ENCODE results near the gene CCBE1. TPM values are rescaled to one million over a fixed set of nuclear protein-coding genes. Genes with fewer than 3 reads are reported as not detected.

Gene CCBE1
- total and polyA plus RNA-seq, 2 of the 4 experiments (the other 2 are of a cell fraction), result 64.8 to 148 TPM

DNA sequence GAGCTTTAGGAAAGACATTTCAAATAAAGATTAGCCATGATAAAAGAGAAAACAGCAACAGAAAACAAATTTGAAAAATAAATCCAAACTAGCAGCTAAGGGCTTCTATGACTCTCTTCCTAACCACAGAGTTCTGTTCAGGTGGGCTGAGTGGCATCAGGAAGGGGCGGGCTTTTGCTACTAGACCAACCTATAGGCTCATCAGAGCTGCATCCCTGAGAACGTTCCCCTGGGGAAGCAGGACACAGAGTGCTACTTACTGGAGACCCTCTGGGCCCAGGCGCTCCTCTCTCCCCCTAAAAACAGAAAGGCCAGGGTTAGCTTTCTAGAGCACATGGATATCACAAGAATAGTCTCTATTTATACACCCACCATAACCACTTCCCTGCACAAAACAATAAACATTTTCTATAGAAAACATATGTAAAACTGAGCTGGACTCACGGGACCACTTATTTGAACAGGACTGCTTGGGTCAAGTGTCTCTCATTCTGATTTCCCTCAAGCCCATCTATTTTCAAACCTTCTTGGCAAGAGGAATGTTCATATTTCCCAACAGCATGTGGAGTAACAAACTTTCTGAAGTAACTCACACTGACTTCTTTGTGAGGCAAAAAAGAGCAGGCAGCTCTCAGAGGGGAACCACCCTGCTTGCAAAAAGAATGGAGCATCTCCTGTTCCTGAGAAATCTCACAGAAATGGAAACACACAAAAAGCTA, 259.2 kb downstream of the CCBE1 start:
- H2AK9ac ChIP-seq (replicated peaks; ENCODE audit: low read depth, low read length, poor library complexity), result no peak overlapping the region
- no peak overlapping the region for H4K5ac ChIP-seq (ENCODE audit: low read depth, low read length)
- intact Hi-C loops (cut with micrococcal nuclease), result no loop called here
- no peak overlapping the region for H4K91ac ChIP-seq (ENCODE audit: insufficient read depth, low read depth, low read length)
- no peak overlapping the region for H3K4me2 ChIP-seq (ENCODE audit: low read depth, low read length)
- H2BK20ac ChIP-seq (ENCODE audit: low read depth, low read length), result no peak overlapping the region
- no peaks in the 10 kb centered on the region; the same call in 1 of the 2 replicates for H3K9me1 ChIP-seq (ENCODE audit: insufficient read depth, low read length)
- no peaks in the 10 kb centered on the region for H3K4me1 ChIP-seq (ENCODE audit: control insufficient read depth, insufficient read depth, low read length)
- H3K14ac ChIP-seq (replicated peaks; ENCODE audit: low read depth, low read length), result no peak overlapping the region
- H3K27ac ChIP-seq (ENCODE audit: insufficient read depth, low read length), result no peak overlapping the region
- H3K9me3 ChIP-seq (ENCODE audit: control insufficient read depth, insufficient read depth, low read length), result no peaks in the 10 kb centered on the region
- in situ Hi-C loops (cut with MboI; ENCODE audit: low sequenced_read_pairs), result no loop called here
- H3K79me1 ChIP-seq (ENCODE audit: low read depth in 1 of 2, low read length in 2 of 2), result no peaks in the 10 kb centered on the region
- H2BK15ac ChIP-seq (ENCODE audit: low read depth, low read length), result no peak overlapping the region
- no peak overlapping the region for H3K56ac ChIP-seq (ENCODE audit: extremely low read depth, insufficient read depth, low read length)
- DNase-seq (no peak), ATAC-seq (ENCODE audit: low read depth) (no peak)
- TF ChIP-seq FOS (IDR thresholded peaks at IDR 0.05; ENCODE audit: low read depth, low read length), result no peak
- no peak for TF ChIP-seq MAZ (IDR thresholded peaks at IDR 0.05; ENCODE audit: borderline replicate concordance, low read depth, low read length)
- TF ChIP-seq POLR2A (IDR thresholded peaks at IDR 0.05; ENCODE audit: low read depth, low read length), result no peak
- TF ChIP-seq NFE2L2 (IDR thresholded peaks at IDR 0.05; ENCODE audit: low read depth, low read length), result no peak
- TF ChIP-seq RAD21 (IDR thresholded peaks at IDR 0.05; ENCODE audit: low read length), result no peak
- TF ChIP-seq SMC3 (IDR thresholded peaks at IDR 0.05; ENCODE audit: low read depth, low read length), result no peak
- TF ChIP-seq ELK1 (IDR thresholded peaks at IDR 0.05; ENCODE audit: borderline replicate concordance, low read depth, low read length), result no peak
- TF ChIP-seq, protein P1, sequence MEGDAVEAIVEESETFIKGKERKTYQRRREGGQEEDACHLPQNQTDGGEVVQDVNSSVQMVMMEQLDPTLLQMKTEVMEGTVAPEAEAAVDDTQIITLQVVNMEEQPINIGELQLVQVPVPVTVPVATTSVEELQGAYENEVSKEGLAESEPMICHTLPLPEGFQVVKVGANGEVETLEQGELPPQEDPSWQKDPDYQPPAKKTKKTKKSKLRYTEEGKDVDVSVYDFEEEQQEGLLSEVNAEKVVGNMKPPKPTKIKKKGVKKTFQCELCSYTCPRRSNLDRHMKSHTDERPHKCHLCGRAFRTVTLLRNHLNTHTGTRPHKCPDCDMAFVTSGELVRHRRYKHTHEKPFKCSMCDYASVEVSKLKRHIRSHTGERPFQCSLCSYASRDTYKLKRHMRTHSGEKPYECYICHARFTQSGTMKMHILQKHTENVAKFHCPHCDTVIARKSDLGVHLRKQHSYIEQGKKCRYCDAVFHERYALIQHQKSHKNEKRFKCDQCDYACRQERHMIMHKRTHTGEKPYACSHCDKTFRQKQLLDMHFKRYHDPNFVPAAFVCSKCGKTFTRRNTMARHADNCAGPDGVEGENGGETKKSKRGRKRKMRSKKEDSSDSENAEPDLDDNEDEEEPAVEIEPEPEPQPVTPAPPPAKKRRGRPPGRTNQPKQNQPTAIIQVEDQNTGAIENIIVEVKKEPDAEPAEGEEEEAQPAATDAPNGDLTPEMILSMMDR (conservative IDR thresholded peaks at IDR 0.05; ENCODE audit: low read depth, low read length), result no peak
- no peak for TF ChIP-seq BHLHE40 (IDR thresholded peaks at IDR 0.05; ENCODE audit: low read depth, low read length)
- no peak for TF ChIP-seq MXI1 (IDR thresholded peaks at IDR 0.05; ENCODE audit: borderline replicate concordance, low read depth, low read length)
- TF ChIP-seq RFX5 (IDR thresholded peaks at IDR 0.05; ENCODE audit: low read depth, low read length), result no peak
- no peak for TF ChIP-seq MAFK (IDR thresholded peaks at IDR 0.05; ENCODE audit: low read depth, low read length)
- TF ChIP-seq RCOR1 (IDR thresholded peaks at IDR 0.05; ENCODE audit: insufficient replicate concordance, low read length), result no peak
- no peak for TF ChIP-seq CHD1 (IDR thresholded peaks at IDR 0.05; ENCODE audit: low read depth, low read length)
- TF ChIP-seq CEBPB (IDR thresholded peaks at IDR 0.05; ENCODE audit: low read depth, low read length), result no peak
- dilution Hi-C loops (cut with HindIII; ENCODE audit: low sequenced_read_pairs, unreplicated experiment), result loop anchor here (25.0 kb wide), 1 partner anchor 374 kb away; no protein-coding TSS in a partner anchor
- no peak overlapping the region for H3K4ac ChIP-seq (ENCODE audit: low read depth, low read length)
- no peak overlapping the region for H2BK5ac ChIP-seq (ENCODE audit: low read depth, low read length, poor library complexity, severe bottlenecking)
- CTCF ChIA-PET, result interaction anchor here (0.6 to 0.8 kb wide), 2 partner anchors 16 to 467 kb away, joined by 3 to 4 read pairs; no protein-coding TSS in a partner anchor
- WGBS, 2 experiments (ENCODE audit: extremely low coverage in 2 of 2, insufficient read length in 1 of 2), result 60% methylated on average over 2 of the region's 4 CpGs; no CpG with 5 or more reads in 1 of the 2 experiments
- POLR2A ChIA-PET (ENCODE audit: unreplicated experiment), result interaction anchor here (0.6 kb wide), 1 partner anchor 55 kb away, joined by 12 read pairs; no protein-coding TSS in a partner anchor
- H3K27me3 ChIP-seq (ENCODE audit: control insufficient read depth, insufficient read depth, low read length), result no peaks in the 10 kb centered on the region
- H3K18ac ChIP-seq (ENCODE audit: low read depth, low read length), result no peak overlapping the region
- peak overlapping the region; percentile 46 for H2AFZ ChIP-seq (replicated peaks; ENCODE audit: low read length, poor library complexity)
- peaks cover 2% of the 10 kb centered on the region for H3K36me3 ChIP-seq (ENCODE audit: control insufficient read depth, insufficient read depth, low read length)
- BruUV-seq (replicated peaks), result no TSS peak
- H4K8ac ChIP-seq (ENCODE audit: low read depth in 2 of 2, low read length in 2 of 2), result no peak overlapping the region
- no peaks in the 10 kb centered on the region for H4K20me1 ChIP-seq (ENCODE audit: insufficient read depth, low read length)
- no peak overlapping the region for H3K4me3 ChIP-seq (ENCODE audit: insufficient read depth, low read depth, low read length)
- H2BK120ac ChIP-seq (ENCODE audit: low read depth, low read length), result no peak overlapping the region
- no peak overlapping the region for H3K23ac ChIP-seq (ENCODE audit: low read depth, low read length)
- H2AK5ac ChIP-seq (ENCODE audit: low read depth, low read length), result no peak overlapping the region
- no peak overlapping the region for H3K9ac ChIP-seq (ENCODE audit: low read depth, low read length)

Measured in IMR-90 (cell line).